MM.1S (cell line): ENCODE results near the gene CSF3.

Experiments used
- DNase-seq: peaks from one replicate; pipeline ENCODE4 v3.0.0-alpha.2; 2015
- H2AFZ ChIP-seq: fragments of 300-600 bp; sonication (generic); 2 replicates; pipeline ENCODE4 v1.6.0; 2016; ENCODE audit warnings: antibody characterized with exemption, low read length
- H3F3A ChIP-seq: fragments of 300-600 bp; sonication (generic); 2 replicates; pipeline ENCODE4 v1.6.1; 2016; ENCODE audit warnings: mild to moderate bottlenecking, antibody characterized with exemption, low read length, moderate library complexity, mixed read lengths; ENCODE audit not compliant: insufficient read depth
- H3K27ac ChIP-seq: fragments of 300-600 bp; sonication (generic); 2 replicates; pipeline ENCODE4 v1.5.1; 2016; ENCODE audit warnings: mild to moderate bottlenecking, low read length
- H3K27me3 ChIP-seq: fragments of 300-600 bp; sonication (generic); replicated peaks from 2 replicates; pipeline ENCODE4 v1.6.0; 2016; ENCODE audit warnings: low read length; ENCODE audit not compliant: insufficient read depth
- H3K36me3 ChIP-seq: fragments of 300-600 bp; sonication (generic); replicated peaks from 2 replicates; pipeline ENCODE4 v1.6.1; 2016; ENCODE audit warnings: mild to moderate bottlenecking, low read length, mixed read lengths; ENCODE audit not compliant: insufficient read depth
- H3K4me1 ChIP-seq: fragments of 300-600 bp; sonication (generic); 2 replicates; pipeline ENCODE4 v1.6.1; 2016; ENCODE audit warnings: low read length, mixed read lengths
- H3K4me2 ChIP-seq: fragments of 300-600 bp; sonication (generic); 2 replicates; pipeline ENCODE4 v1.6.0; 2016; ENCODE audit warnings: low read depth, low read length
- H3K4me3 ChIP-seq: fragments of 300-600 bp; sonication (generic); 2 replicates; pipeline ENCODE4 v1.5.1; 2016; ENCODE audit warnings: low read length, mixed read lengths
- H3K79me2 ChIP-seq: fragments of 300-600 bp; sonication (generic); 2 replicates; pipeline ENCODE4 v1.6.1; 2016; ENCODE audit warnings: mixed run types, low read length, mixed read lengths
- H3K9ac ChIP-seq: fragments of 300-600 bp; sonication (generic); 2 replicates; pipeline ENCODE4 v1.6.1; 2016; ENCODE audit warnings: low read length, mixed read lengths
- H3K9me2 ChIP-seq: fragments of 300-600 bp; sonication (generic); replicated peaks from 2 replicates; pipeline ENCODE4 v1.6.1; 2016; ENCODE audit warnings: mild to moderate bottlenecking, low read length, mixed read lengths; ENCODE audit not compliant: insufficient read depth
- H3K9me3 ChIP-seq: fragments of 300-600 bp; sonication (generic); replicated peaks from 2 replicates; pipeline ENCODE4 v1.6.1; 2016; ENCODE audit warnings: mild to moderate bottlenecking, low read length, mixed read lengths; ENCODE audit not compliant: insufficient read depth
- H4K20me1 ChIP-seq: fragments of 300-600 bp; sonication (generic); 2 replicates; pipeline ENCODE4 v1.6.1; 2016; ENCODE audit warnings: mild to moderate bottlenecking, low read length, moderate library complexity, mixed read lengths; ENCODE audit not compliant: insufficient read depth
- EZH2 ChIP-seq: fragments of 300-600 bp; sonication (generic); optimal IDR thresholded peaks from 2 replicates; pipeline ENCODE3; 2017; ENCODE audit warnings: low read depth, mild to moderate bottlenecking, antibody characterized with exemption, low read length, mixed read lengths
- EZH2phosphoT487 ChIP-seq: fragments of 300-600 bp; sonication (generic); IDR thresholded peaks from 2 replicates; pipeline ENCODE4 v1.6.1; 2018; ENCODE audit warnings: antibody characterized with exemption, low read length
- TF ChIP-seq, protein P1 (sequence below): fragments of 300-600 bp; sonication (generic); IDR thresholded peaks from 2 replicates; pipeline ENCODE4 v1.5.1; 2016; ENCODE audit warnings: antibody characterized with exemption, low read length, mixed read lengths

CSF3 gene

DNA sequence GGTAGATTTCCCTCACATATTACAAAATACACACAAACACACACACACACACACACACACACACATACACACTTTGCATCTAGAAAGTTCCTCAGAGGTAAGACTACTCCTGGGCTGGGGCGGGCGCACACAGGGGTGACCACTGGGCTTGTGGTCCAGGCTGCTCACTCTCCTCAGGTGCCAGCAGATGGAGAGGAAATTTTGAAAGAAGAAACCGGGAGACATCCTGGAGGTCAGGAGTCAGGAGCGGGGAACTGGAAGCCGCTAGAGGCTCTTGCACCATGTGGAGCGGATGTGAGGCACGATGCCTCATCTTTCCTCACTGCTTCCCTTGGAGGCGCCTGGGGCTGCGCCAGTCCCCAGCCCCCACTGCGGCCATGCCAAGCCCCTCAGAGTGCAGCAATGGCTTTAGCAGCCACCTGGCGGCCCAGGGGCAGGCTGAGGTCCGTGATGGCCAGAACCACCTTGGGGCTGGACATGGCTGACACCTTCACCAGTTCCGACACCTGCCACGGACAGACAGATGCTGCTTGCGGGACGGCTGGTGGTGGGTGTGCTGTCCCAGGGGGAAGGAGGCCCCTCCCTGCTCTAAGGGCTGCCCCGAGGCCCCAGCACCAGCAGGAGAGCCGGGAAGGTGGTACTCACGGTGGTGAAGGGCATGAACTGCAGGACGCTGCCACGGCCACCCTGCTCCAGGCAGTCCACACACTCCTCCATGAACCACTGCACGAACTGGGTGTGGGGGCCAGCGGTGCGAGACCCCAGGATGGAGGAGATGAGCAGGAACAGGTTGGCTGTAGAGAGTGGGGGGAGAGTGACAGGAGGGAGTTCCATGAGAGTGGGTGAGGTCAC lies 4.1 kb downstream of the CSF3 start:
- Histone ChIP-seq H3K36me3 (no peaks in the 10 kb centered on the region), H3K9ac (no peak overlapping the region)

DNA sequence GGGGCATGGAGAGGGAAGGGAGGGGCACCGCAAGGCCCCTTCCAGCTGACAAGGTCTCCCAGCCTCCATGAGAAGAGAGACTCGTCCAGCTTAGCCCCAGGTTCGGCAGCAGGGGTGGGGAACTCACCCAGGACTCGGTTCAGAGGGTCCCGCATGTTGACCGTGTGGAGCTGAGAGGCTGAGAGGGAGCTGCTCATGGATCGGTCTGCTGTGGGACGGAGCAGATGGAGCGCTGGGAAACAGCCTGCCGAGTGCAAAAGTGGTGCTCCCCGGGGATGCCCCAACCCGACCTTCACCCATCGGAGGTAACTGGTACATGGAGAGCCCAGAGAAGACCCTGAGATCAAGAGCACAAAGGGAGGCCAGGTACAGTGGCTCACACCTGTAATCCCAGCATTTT lies 4.9 kb downstream of the CSF3 start:
- H3F3A ChIP-seq = no peaks in the 10 kb centered on the region
- no peak overlapping the region for H2AFZ ChIP-seq
- no peak for DNase-seq
- no peak overlapping the region for H3K9ac ChIP-seq
- H3K4me3 ChIP-seq = no peak overlapping the region
- H3K4me2 ChIP-seq = no peak overlapping the region
- TF ChIP-seq EZH2 (no peak), EZH2phosphoT487 (no peak)
- TF ChIP-seq, protein P1, sequence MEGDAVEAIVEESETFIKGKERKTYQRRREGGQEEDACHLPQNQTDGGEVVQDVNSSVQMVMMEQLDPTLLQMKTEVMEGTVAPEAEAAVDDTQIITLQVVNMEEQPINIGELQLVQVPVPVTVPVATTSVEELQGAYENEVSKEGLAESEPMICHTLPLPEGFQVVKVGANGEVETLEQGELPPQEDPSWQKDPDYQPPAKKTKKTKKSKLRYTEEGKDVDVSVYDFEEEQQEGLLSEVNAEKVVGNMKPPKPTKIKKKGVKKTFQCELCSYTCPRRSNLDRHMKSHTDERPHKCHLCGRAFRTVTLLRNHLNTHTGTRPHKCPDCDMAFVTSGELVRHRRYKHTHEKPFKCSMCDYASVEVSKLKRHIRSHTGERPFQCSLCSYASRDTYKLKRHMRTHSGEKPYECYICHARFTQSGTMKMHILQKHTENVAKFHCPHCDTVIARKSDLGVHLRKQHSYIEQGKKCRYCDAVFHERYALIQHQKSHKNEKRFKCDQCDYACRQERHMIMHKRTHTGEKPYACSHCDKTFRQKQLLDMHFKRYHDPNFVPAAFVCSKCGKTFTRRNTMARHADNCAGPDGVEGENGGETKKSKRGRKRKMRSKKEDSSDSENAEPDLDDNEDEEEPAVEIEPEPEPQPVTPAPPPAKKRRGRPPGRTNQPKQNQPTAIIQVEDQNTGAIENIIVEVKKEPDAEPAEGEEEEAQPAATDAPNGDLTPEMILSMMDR = no peak
- no peak overlapping the region for H3K27ac ChIP-seq
- no peaks in the 10 kb centered on the region for H3K9me2 ChIP-seq
- no peaks in the 10 kb centered on the region for H4K20me1 ChIP-seq
- H3K4me1 ChIP-seq = no peaks in the 10 kb centered on the region
- no peaks in the 10 kb centered on the region for H3K36me3 ChIP-seq
- H3K79me2 ChIP-seq = no peaks in the 10 kb centered on the region
- H3K27me3 ChIP-seq = no peaks in the 10 kb centered on the region
- H3K9me3 ChIP-seq = no peaks in the 10 kb centered on the region

More for the DNA sequence above, 4.1 kb downstream of the CSF3 start:
- Histone ChIP-seq H3K4me1 (no peaks in the 10 kb centered on the region), H3K4me2 (no peak overlapping the region), H4K20me1 (no peaks in the 10 kb centered on the region), H3K79me2 (no peaks in the 10 kb centered on the region), H3K27ac (no peak overlapping the region), H3K27me3 (no peaks in the 10 kb centered on the region), H2AFZ (no peak overlapping the region), H3K4me3 (no peak overlapping the region), H3F3A (no peaks in the 10 kb centered on the region), H3K9me3 (no peaks in the 10 kb centered on the region), H3K9me2 (no peaks in the 10 kb centered on the region)
- no peak for DNase-seq
- TF ChIP-seq EZH2 = no peak
- TF ChIP-seq, protein P1 = no peak
- no peak for TF ChIP-seq EZH2phosphoT487

DNA sequence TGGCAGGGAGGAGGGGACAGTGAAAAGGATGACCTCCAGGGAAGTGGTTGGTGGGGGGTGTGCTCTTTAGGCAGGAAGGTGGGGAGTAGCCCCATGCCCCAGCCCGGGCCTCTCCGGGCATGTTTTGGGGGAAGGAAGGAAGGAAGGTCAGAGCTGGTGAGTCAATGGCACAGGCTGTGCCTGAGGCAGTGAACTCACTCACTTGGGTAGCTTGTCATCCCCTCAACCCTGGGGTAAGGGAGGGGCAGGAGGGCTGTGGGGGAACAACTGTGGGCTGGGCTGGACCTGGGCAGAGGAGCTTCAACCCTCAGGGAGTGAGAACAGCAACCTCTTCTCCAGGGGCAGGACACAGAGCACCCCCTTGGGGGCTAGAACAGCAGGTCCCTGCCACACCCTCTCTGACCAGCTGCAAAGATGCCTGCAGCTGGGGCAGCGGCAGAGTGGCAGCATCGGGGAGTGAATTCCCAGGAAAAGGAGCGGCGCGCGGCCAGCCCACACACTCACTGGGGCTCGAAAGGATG lies 6.3 kb downstream of the CSF3 start:
- TF ChIP-seq EZH2phosphoT487 = no peak
- TF ChIP-seq, protein P1 = no peak
- TF ChIP-seq EZH2 = no peak
- Histone ChIP-seq H3K9ac (no peak overlapping the region), H3F3A (no peaks in the 10 kb centered on the region), H3K4me3 (no peak overlapping the region), H3K36me3 (no peaks in the 10 kb centered on the region), H3K4me2 (no peak overlapping the region), H3K79me2 (no peaks in the 10 kb centered on the region), H4K20me1 (no peaks in the 10 kb centered on the region), H3K9me2 (no peaks in the 10 kb centered on the region), H3K9me3 (no peaks in the 10 kb centered on the region), H3K27me3 (no peaks in the 10 kb centered on the region), H3K27ac (no peak overlapping the region), H2AFZ (no peak overlapping the region), H3K4me1 (no peaks in the 10 kb centered on the region)
- no peak for DNase-seq
